Lung (tissue), 12 donors: ENCODE data around the gene CMKLR1. TPM values are rescaled to one million over a fixed set of nuclear protein-coding genes. Genes with fewer than 3 reads are reported as not detected.

Experiments used
- ATAC-seq: fragments of 200-7000 bp; cut with Tn5 transposase; one replicate; pipeline ENCODE4 v1.9.1; 2020; ENCODE audit warnings: moderate number of reproducible peaks; ENCODE audit not compliant: insufficient read depth, low FRiP score
- DNase-seq, 3 donors: peaks; one replicate each; pipeline ENCODE4 v3.0.0-alpha.2; 2013 to 2017
- H3K27ac ChIP-seq, 2 donors: one replicate each; pipeline ENCODE4 v1.5.1; 2013; ENCODE audit warnings: mild to moderate bottlenecking in 2 of 2, moderate library complexity in 2 of 2, control low read depth in 1 of 2, inconsistent platforms in 1 of 2, low read depth in 1 of 2, low read length in 1 of 2
- H3K27me3 ChIP-seq, 3 donors: one replicate each; pipeline ENCODE4 v1.5.1; 2013; ENCODE audit warnings: low read length in 2 of 3; ENCODE audit not compliant: control insufficient read depth in 3 of 3, insufficient read depth in 3 of 3
- H3K36me3 ChIP-seq, 4 donors: one replicate each; pipeline ENCODE4 v1.5.1; 2013; ENCODE audit warnings: low read length in 4 of 4, mild to moderate bottlenecking in 1 of 4, moderate library complexity in 1 of 4; ENCODE audit not compliant: control insufficient read depth in 4 of 4, insufficient read depth in 4 of 4
- H3K4me1 ChIP-seq, 5 donors: one replicate each; pipeline ENCODE4 v1.5.1; 2013; ENCODE audit warnings: low read length in 5 of 5, mild to moderate bottlenecking in 2 of 5, moderate library complexity in 1 of 5; ENCODE audit not compliant: control insufficient read depth in 5 of 5, insufficient read depth in 5 of 5
- H3K4me3 ChIP-seq: one replicate; pipeline ENCODE4 v1.5.1; 2013; ENCODE audit warnings: mild to moderate bottlenecking, control low read depth, moderate library complexity
- H3K9ac ChIP-seq, 2 donors: one replicate each; pipeline ENCODE4 v1.5.1; 2013; ENCODE audit warnings: low read length in 2 of 2, control low read depth in 1 of 2; ENCODE audit not compliant: insufficient read depth in 1 of 2
- H3K9me3 ChIP-seq, 4 donors: one replicate each; pipeline ENCODE4 v1.5.1; 2013; ENCODE audit warnings: low read length in 3 of 4, mild to moderate bottlenecking in 1 of 4, moderate library complexity in 1 of 4; ENCODE audit not compliant: control insufficient read depth in 4 of 4, insufficient read depth in 3 of 4
- CTCF ChIP-seq: IDR thresholded peaks from 2 replicates; pipeline ENCODE4 v1.5.1; 2012; ENCODE audit warnings: mild to moderate bottlenecking; ENCODE audit errors: control extremely low read depth, extremely low read depth
- WGBS, 2 donors: extraction: QIAGEN DNeasy Blood & Tissue Kit; methylation state at CpG; one replicate each; pipeline ENCODE4 v1.1.7; 2013; 5-methylcytosine and 5-hydroxymethylcytosine counted together
- polyA plus RNA-seq, 2 donors: library from polyadenylated mRNA; stranded (reverse); fragments of 200-250 nt; gene quantifications; one replicate each; pipeline ENCODE4 v1.2.1, GENCODE V29; 2013
- total RNA-seq, 2 donors: library from RNA; depleted of rRNA in 1 of 2; stranded (reverse); fragments of >200 nt in 1 of 2; gene quantifications; one replicate each; pipeline ENCODE4 v1.2.1, GENCODE V29; 2014 to 2021
- donor health status: control.
- donor health status: control.
- donor health status: Bipolar disorder and iron deficiency.
- donor health status: healthy.
- donor health status: DM: yes; HTN: yes; CAD: no.

CMKLR1 gene
- total and polyA plus RNA-seq, 4 donors: 4.4 to 20.5 (median 17.5) TPM

DNA sequence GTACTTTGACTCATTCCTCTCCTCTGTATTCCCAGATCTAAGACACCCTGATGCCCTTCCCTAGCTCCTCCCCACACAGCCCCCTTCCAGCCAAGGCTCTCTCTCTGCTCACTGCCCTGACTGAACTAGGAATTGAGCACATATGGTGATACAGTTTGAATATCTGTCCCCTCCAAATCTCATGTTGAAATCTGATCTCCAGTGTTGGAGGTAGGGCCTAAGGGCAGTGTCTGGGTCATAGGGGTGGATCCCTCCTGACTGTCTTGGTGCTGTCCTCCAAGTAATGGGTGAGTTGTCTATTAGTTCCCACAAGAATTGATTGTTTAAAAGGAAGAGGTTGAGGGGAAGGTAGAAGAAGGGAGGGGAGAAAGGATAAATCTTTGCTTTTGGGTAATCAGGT lies 17.4 kb downstream of the CMKLR1 start:
- H3K27ac ChIP-seq: no peak overlapping the region
- no peaks in the 10 kb centered on the region for H3K9me3 ChIP-seq
- peaks cover 0 to 7% (median 0%) of the 10 kb centered on the region in 3 donors for H3K27me3 ChIP-seq
- peaks cover 0 to 13% (median 4%) of the 10 kb centered on the region in 5 donors for H3K4me1 ChIP-seq
- peaks cover 0 to 3% (median 1%) of the 10 kb centered on the region in 4 donors for H3K36me3 ChIP-seq
- no peak overlapping the region for H3K4me3 ChIP-seq
- no peak for TF ChIP-seq CTCF
- ATAC-seq (no peak), DNase-seq (no peak)
- no peak overlapping the region for H3K9ac ChIP-seq

DNA sequence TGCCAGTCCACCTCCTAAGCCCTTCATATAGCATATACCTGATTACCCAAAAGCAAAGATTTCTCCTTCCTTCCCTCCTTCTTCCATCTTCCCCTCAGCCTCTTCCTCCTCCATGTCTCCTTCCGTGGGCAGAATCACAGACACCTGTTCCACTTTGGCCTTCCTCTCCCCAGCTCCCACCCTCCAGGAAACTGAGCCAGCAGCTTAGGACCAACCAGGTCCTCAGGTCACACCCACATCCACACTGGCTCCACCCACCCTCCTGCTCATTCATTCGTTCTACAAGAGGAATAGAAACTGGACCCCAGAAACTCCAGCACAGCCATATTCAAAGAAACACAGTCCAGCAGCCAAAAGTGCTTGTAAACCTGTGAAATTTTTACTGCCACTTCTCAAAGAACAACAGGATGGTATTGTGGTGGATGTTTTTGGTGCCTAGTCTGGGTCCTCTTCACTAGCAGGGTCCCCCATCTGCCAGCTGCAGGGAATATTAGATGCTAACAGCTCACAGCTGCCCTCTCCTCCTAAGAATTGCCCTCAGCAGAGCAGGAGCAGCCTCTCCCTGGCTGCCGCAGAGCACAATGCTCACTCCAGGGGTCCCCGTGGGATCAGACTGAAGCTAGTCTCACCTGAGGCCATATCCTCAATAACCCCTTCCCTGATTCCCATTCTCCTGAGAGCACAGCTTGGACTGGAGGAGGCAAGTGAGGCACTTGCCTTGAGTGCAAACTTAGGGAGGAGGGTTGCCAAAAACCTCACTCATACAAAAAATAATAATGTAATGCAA lies 18.4 kb downstream of the CMKLR1 start:
- WGBS, 2 donors: 31 to 46% methylated on average over 4 of the region's 4 CpGs
- H3K27ac ChIP-seq: no peak overlapping the region
- H3K4me1 ChIP-seq: peaks cover 0 to 22% (median 4%) of the 10 kb centered on the region in 5 donors
- ATAC-seq: no peak
- no peak overlapping the region for H3K4me3 ChIP-seq
- DNase-seq: no peak
- no peak overlapping the region for H3K9ac ChIP-seq
- no peaks in the 10 kb centered on the region for H3K9me3 ChIP-seq
- peaks cover 0 to 7% (median 0%) of the 10 kb centered on the region in 3 donors for H3K27me3 ChIP-seq
- H3K36me3 ChIP-seq: peaks cover 0 to 3% (median 1%) of the 10 kb centered on the region in 4 donors
- TF ChIP-seq CTCF: no peak

GRCh38 chr12:108319277-108320234 lies 19.6 kb downstream of the CMKLR1 start:
- TF ChIP-seq CTCF: no peak
- peaks cover 0 to 7% (median 0%) of the 10 kb centered on the region in 3 donors for H3K27me3 ChIP-seq
- no peak overlapping the region for H3K27ac ChIP-seq
- H3K9ac ChIP-seq: no peak overlapping the region
- no peaks in the 10 kb centered on the region for H3K9me3 ChIP-seq
- no peak for ATAC-seq
- DNase-seq: no peak
- no peak overlapping the region for H3K4me3 ChIP-seq
- H3K4me1 ChIP-seq: peaks cover 0 to 19% (median 4%) of the 10 kb centered on the region in 5 donors
- H3K36me3 ChIP-seq: peaks cover 0 to 3% (median 1%) of the 10 kb centered on the region in 4 donors
- WGBS, 2 donors: 84 to 87% methylated on average over 2 of the region's 2 CpGs
